COLO829 (cell line): ENCODE results near the gene SCFD2.
"Not testable (repeated sequence)": the region's sequence is repeated elsewhere in the genome, so short reads cannot be mapped to it uniquely, and the experiment has no call there.

Source experiments
- DNase-seq: peaks from one replicate; pipeline ENCODE4 v3.0.0; 2012; ENCODE audit warnings: low spot score

The SCFD2 gene

DNA sequence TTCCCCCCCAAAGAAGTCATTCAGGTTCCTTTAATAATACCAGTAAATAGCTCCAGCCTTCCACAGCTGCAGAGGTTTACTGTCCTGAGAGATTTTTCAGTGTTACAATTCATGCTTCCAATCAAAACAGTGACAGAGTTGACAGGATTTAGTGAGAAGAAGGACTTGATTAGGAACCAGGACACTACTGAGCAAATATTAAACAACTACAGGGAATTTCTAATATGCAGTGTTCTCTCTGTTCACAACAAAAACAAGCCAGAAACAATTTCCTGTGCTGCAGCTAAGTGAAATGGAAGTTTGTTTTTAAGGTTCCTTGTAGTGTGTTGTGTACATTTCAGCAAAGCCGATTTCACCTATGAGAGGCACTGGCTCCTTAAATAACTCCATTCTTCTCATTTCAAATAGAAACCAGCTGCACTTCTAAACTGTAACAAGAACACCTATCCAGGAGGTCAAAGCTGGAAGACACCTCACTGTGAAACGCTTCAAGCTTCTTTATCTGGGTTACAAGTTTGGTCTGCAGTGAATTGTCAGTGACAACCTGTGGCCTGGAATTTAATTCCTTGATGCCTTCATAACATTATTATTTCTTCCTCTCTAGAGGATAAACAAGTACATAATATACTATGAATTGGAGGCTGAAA lies 354.5 kb downstream of the SCFD2 start:
- DNase-seq = no peak

DNA sequence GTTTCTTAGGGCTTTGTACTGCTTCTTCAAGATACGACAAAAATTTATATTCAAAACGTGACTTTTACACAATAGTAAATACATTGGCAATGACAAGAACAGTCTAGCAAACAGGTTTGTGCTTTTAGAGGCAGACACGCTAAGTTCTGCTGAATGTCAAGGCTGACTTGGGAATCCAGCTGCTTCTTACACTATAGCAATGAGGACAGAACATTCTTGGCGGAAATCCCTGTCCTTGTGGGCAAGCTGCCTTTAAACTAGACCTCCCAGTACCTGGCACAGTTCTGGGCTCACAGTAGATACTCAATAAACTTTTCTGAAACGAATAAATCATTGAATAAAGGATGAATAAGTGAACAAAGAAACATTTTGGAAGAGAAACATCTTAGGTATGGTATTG lies 355.5 kb downstream of the SCFD2 start:
- DNase-seq = no peak

DNA sequence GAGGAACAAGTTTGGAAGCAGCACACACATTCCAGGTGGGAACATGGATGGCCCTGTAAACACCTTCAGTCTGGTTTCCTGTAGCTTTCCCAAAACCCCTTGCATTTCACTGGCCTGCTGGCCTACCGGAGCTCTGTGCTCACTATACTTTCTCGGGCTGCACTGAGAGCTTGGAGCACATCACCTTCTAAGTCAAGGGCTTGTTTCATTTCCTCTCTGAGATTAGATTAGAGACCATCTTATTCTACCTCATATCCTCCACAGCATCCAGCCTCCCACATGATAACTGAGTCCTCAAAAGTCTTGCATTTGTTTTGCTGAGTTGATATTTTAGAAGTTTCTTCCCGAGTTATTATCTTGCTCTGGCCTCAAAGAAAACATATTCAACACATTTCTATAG lies 356.0 kb downstream of the SCFD2 start:
- DNase-seq = no peak

DNA sequence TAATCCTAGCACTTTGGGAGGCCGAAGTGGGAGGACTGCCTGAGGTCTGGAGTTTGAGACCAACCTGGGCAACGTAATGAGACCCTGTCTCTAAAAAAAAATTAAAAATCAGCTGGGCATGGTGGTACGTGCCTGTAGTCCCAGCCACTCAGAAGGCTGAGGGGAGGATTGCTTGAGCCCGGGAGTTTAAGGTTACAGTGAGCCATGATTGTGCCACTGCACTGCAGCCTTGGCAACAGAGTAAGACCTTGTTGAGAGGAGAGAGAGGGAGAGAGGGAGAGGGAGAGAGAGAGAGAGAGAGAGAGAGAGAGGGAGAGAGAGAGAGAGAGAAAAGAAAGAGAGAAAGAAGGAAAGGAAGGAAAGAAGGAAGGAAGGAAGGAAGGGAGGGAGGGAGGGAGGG lies 358.8 kb downstream of the SCFD2 start:
- DNase-seq = no peak

DNA sequence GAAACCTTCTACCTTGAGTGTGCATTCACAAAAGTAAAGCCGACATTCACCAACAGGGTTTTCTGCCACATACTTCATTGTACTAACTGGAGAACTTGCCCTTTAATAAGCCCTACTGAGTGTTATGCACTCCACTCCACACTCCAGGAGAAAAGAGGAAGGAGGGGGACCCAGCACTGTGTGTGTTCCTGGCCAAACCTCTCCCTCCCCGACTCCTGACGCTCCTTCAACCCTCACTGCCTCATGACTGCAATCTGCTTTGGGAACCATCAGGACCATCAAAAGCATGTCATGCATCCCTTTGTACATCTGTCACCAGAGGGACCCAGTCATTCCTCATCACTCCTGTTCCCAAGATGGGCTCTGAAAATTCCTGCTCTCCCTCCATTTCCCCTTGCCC lies 360.1 kb downstream of the SCFD2 start:
- no peak for DNase-seq

DNA sequence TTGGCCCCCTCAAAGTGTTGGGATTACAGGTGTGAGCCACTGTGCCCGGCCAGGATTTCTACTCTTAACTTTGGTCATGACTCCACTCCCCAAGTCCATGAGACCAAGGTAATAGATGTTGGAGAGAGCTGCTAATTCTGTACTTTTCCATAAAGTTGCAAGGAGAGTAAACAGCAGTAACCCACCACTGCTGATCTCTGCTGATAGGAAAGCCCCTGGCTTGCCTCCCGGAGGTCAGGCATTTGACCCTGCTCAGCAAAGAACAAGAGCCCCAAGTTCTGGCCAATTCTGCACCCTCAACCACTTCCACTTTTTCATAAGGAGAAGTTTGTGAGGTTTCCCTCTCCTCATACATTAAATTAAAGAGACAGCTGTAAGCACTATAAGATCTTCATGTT lies 360.7 kb downstream of the SCFD2 start:
- no peak for DNase-seq

DNA sequence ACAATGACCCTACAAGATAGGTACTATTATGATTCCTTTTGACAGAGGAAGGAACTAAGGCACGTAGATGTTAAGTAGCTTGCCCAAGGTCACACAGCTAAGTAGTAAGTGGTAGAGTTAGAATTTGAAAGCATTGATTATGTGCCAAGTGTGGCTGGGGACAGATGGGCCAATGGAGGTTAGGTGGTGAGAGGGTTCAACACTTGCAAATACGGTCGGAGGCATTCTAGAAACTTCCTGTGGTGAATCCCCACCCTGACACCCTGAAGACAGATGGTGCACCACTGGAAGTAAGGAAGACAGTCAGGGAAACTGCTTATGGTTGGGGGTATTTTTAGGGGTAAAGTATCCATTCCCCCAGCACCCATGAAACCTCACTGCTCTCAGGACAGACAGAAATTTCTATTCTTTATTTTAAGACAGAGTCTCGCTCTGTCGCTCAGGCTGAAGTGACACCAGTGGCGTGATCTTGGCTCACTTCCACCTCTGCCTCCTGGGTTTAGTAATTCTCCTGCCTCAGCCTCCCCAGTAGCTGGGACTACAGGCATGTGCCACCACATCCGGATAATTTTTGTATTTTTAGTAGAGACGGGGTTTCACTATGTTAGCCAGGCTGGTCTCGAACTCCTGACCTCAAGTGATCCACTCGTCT lies 361.2 kb downstream of the SCFD2 start:
- DNase-seq = no peak

DNA sequence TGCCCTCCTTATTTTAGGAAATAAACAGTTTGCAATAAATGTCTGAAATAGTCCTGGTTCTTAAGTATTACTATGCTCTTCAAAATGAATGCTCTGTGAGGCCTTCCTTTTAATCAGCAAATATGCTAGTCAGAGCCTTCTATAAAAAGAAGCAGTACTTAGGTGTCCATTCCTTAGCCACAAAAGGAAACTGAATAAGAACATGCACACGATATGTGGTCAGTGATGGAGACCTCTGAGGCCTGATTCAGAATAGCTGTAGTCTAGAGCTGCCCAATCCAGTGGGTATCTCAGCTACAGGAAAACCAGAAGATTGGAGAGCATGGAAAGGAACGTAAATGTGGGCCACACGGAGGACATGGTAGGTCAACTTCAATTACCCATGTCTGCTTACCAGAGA lies 361.9 kb downstream of the SCFD2 start:
- no peak for DNase-seq

DNA sequence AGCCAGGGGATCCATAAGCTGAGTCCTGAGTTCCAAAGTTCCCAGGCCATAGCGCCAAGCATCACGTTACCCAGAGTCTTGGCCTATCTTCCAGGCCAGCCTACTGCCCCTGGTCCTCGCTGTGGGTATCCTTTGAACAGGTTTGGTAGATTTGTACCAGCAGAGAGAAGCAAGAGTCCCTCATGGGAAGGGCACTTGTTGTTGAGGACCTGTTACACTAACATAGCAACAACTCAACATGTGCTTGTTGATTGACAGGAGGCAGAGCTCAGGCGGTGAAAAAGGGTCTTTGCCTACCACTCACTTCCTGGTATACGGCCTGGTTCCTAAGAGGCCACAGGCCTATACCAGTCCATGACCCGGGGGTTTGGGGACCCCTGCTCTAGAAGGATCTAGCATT lies 365.3 kb downstream of the SCFD2 start:
- no peak for DNase-seq

DNA sequence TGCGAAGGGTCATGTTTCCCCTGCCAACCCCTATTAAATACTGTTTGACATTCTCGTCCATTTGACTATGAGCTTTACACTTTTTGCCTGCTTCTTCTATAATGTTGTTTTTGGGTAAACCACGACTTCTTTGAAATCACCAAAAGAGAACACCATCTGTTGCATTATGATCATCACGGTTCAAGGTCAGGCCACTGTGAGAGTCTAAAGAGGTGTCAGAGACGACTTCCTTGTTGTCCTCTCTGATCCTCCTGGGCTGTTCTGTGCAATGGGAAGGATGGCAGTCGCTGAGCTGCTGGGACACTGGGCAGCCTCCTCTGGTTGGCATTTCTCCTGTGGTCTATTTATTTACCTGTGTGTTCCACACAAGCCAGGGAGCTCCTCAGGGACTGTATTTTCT lies 366.2 kb downstream of the SCFD2 start:
- no peak for DNase-seq

DNA sequence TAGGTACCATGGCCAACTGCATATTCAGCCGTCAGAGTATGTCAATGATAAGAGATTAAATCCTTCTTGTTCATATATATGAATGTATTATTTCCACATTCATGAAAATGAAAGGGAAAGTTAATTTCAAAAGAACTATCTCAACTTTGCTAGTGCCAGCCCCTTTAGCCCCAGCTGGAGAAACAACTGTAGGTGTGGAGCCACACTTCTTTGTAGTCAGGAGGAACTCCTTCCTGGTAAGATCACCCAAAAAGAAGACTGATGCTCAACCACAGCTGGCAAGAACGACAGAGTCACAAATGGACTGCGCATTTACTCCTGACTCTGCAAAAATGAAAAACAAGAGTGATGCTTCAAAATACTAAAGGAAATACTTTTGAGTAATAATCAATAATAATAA lies 367.4 kb downstream of the SCFD2 start:
- DNase-seq = no peak

DNA sequence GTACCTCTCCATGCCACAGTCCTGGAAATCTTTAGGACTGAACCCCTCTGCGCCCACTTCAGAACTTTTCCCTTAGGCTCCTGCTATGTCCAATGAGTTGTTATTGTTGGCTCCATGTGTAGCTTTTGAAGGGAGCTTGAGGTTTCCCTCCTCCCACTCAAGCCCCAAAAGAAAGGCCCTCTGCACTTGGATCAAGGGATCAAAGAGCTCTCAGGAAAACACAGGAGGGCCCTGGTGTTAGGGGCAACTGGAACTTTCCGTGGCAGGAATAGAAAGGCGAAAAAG lies 368.8 kb downstream of the SCFD2 start:
- DNase-seq = no peak

DNA sequence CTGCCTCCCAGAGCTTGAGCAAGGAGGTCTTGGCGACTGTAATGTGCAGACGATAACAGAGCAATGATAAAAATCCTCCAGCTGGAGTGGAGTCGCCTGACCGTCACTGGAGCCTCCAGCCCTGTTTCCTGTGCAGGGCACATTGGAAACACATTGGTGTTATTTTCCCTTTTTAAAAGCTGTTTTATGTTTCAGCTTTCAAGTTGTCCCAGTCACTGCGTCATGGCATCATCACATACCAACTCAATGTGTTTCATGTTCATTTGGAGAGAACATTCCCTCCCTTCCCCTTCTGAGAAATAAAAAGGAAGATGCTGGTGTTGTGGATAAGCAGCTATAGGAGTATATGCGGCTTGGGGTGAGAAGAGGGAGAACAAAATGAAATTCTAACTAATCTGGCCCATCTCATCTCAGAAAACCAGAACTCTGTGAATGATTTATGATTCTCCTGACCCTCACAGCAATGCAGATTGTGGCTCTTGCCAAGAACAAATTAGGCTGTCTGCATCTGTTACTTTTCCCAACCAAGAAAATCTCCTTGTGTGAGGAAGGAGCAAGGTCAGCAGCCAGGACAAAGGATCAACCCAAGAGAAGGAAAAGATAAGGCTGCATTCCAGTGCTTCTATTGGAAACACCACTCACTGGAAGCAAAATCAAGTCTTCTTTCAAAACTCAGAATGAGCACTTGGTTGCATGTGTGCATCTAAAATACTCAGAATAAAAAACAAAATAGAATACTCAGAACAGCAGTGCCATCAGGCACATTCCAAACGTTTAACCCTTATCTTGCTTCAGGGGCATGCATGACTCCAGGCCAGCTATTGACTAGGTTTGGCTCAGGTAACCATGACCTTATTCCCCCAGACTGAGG lies 369.4 kb downstream of the SCFD2 start:
- DNase-seq = no peak

DNA sequence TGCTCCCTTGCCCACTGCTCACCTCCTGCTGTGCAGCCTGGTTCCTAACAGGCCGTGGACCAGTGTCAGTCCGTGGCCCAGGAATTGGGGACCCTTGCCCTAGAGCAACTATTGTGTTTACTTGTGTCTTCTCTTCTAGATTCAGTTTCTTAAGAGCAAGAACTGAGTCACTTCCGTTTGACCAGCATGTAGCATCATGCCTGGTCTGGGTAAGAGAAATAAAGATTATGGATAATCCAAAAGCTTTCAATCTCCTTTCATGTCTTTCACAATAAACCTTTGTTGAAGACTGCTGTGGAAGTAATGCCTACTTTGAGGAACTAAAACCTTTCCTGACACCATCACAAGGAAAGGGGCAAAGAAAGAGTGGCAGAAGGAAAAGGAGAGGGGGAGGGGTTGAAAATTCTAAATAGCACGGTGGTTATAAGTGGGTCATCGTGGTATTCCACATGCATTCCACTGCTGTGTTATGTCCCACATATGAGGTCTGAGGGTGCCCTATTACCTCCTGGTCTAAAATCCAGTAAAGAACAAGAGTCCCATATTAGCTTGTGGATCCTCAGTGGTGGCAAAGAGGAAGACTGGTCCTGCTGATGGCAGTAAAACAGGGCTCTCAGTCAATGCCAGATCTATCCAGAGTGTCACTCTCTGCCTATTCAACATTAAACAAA lies 370.4 kb downstream of the SCFD2 start:
- no peak for DNase-seq

DNA sequence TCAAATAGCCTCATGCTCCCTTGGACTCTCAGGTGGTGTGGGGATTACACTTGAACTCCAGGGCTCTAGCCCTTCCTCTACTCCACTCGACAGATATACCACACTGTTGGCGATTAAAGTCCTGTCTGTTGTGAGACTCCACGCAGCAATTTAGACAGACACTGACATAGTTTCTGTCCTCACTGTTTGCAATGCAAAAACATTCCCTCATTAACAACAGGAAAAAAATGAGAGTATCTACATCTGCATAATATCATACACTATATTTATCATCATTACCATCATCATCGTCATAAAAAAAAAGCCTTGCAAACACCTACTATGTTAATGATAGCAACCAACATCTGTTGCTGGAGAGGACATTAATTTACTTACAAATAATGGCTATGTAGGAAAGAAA lies 371.3 kb downstream of the SCFD2 start:
- DNase-seq = no peak

DNA sequence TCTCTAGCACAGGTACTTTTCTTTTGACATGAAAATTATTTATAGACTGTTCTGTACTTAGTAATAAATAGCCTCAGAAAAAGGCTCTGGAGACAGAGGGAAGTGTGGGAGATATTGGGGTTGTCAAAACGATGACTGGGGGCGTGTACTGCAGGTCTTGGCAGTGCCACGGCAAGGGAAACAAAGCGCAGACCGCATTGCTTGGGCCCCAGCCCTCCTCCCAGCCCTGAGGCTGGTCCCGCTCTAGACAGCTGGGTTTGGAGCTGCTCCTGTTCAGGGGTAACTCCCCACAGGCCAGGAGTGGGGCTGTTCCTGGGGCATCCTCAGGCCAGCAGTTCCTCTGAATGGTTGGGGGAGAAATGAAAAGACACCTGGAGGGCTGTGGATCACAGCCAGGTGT lies 372.1 kb downstream of the SCFD2 start:
- DNase-seq = no peak

DNA sequence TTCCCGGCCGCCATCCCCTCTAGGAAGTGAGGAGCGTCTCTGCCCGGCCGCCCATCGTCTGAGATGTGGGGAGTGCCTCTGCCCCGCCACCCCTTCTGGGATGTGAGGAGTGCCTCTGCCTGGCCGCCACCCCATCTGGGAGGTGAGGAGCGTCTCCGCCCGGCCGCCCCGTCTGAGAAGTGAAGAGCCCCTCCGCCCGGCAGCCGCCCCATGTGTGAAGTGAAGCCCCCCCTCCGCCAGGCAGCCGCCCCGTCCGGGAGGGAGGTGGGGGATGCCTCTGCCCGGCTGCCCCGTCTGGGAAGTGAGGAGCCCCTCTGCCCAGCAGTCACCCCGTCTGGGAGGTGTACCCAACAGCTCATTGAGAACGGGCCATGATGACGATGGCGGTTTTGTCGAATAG lies 373.3 kb downstream of the SCFD2 start:
- DNase-seq = not testable (repeated sequence)

DNA sequence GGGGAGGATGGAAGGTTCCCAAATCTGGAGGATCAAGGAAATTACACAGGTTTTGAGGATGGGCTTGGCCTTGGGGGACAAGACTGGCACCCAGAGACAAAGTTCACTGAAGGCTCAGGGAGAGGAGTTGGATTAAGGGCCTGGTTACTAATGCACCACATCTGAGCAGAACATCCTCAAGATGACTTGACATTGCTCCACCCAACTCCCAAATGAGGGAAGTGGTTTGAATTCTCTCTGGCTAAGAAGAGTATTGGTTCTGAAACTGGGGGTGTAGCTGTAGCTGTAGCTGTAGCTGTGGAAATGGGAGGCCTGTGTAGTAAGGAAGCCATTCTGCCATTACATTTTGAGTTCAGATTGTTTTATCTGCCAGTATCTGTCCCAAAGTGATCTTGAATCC lies 374.4 kb downstream of the SCFD2 start:
- no peak for DNase-seq

DNA sequence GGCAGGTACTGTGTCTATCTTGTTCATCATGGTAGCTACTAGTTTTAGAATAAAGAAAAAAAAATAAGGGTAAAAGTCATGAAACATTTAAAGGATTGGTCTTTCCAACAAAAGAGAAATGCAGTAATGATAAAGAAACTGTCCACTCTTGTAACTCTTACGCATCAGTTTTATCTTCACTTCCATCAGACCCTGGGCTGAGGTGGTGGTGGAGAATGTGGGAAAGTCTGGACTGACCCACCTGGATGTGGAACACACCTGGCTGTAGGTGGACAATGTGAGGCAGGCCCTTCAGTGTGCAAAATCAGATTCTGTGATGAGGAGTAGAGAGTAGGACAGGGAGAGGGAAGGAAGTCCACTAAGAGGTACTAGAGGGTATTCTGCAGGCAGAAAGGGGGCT lies 375.2 kb downstream of the SCFD2 start:
- no peak for DNase-seq

DNA sequence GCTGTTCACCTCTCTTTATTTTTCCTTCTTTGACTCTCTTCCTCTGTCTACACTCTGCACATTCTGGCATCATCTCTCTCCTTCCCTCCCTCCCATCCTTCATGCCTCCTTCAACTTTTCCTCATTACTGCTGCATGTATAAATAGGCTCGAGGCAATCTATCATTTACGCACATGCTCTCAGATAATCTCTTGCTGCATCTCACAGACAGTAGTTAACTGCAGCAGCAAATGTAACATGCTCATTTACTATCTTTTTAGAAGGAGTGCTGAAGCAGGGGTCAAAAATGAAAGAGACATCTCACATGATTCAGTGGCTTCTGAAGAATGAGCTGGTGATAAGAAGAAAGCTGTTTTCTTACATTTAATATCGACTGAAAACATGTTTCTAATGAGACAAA lies 376.0 kb downstream of the SCFD2 start:
- no peak for DNase-seq

DNA sequence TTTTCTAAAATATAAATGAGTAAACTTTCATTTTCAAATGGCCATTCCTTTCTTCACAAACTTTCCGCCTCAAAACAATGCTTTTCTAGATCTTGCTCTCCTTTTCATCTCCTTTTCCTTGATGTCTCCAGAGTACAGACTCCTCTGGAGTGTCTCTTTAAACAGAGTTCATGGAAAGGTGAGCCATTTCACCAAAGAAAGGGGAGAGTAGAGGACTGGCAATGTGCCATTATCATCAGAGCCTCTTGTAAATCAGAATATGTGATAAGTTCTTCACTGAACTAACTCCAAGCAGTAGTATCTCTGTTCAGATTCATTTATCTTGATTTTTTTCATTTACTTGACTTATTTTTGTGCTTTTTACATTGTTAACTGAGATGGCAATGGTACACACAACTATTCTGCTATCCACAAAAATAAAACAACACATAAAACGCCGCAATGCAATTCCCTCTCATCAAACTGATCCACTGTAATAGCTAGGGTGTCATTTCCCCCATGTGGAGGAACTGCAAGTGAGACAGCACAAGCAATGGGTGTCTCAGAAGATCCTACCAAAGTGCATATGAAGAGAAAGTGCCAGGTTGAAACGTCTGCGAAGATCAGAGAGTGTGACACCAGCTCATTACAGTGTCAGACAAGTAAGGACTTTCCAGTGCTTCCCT lies 378.3 kb downstream of the SCFD2 start:
- no peak for DNase-seq

DNA sequence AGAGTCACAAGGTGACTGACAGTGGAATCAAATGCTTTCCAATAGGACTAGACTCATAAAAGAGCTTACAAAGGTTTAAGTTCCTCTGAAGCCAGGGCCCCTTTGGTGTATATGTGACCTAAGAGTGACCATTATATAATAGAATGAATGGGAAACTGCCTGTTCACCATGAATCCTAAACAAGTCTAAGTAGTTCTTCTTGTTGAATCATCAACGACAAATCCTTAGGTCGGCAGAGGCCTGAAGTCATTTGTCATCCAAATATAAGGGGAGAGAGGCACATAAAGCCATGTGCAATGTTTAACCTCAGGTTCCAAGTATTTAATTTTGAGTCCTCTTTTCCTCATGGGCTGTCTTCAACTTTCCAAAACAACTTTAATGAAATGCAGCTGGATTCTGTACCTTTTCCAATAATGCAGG lies 381.4 kb downstream of the SCFD2 start:
- DNase-seq = no peak
